OCI-M2 (cell line): ENCODE measurements around the gene CHPF2.

Experiments used
- DNase-seq: peaks from one replicate; lab custom pipeline; 2025; ENCODE audit not compliant: unreplicated experiment; lab: John Stamatoyannopoulos, UW

CHPF2 gene

DNA sequence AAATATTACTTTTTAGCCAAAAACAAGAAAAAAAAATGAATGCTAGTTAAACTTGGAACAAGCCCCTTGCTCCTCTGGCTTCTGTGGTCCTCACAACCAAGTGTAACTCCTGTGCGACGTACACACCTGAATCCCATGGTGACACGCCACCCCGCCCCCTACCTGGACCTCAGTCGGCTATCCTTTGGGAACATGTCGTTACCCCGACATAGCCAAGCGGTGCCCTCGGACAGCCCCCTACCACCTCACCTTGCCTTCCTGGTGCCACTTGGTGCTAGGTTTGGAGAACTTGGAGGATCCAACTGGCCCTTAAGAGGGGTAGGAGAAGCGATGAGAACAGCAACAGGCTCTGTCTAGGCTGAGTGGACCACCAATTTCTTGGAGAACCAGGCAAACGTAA, 28.2 kb downstream of the CHPF2 start:
- no peak for DNase-seq

DNA sequence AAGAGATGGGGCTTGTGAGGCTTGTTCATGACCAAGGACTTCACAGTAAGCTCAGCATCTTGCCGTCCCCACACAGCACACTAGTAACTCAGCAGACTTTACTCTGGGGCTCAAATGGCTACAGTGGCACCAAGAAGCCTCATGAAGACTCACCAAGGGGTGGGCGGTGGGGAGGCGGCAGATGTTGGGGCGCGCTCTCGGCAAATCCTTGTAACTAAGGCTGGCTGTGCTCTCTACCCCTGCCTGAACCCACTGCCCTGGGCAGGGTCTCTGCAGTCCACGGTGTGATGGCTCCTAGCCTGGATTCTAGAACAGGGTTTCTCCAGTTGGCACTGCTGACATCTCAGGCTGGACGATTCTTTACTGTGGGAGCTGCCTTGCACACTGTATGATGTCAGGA, 28.6 kb downstream of the CHPF2 start:
- no peak for DNase-seq

DNA sequence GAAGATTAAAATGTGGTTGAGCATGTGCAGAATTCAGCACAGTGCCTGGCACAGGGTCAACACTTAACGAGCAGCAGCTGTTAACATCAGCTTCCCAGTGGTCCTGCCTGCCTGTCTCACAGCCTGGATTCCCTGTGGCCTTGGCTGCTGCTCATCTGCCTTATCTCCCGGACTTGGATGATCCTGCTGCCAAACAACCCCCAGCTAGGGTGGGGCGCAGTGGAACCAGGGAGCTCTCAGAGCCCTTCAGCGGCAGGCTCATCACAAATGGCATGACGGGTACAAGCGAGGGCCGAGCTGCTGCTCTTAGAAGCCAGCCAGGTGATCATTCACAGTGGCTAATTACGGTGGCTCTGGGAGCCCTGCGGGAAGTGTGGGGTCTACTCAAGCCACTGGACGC, 29.2 kb downstream of the CHPF2 start:
- DNase-seq: no peak

DNA sequence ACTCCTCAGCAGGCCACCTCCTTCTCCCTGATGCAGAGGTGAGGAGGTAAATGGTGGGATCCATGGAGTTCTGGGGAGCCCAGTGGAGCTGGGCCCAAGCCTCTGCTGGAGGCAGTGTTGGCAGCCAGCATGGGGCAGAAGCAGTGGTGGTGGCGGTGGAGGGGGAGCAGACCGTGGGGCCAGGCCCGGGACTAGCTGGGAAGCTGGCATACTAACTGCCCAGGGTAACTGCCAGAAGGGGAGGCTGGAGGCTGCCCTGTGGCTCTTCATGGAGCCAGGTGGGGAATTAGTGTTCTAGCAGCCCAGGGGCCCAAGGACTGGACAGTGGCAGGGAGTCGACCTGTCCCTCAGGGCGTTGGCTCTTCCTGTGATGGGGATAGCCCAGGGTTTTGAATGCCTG, 32.3 kb downstream of the CHPF2 start:
- no peak for DNase-seq

DNA sequence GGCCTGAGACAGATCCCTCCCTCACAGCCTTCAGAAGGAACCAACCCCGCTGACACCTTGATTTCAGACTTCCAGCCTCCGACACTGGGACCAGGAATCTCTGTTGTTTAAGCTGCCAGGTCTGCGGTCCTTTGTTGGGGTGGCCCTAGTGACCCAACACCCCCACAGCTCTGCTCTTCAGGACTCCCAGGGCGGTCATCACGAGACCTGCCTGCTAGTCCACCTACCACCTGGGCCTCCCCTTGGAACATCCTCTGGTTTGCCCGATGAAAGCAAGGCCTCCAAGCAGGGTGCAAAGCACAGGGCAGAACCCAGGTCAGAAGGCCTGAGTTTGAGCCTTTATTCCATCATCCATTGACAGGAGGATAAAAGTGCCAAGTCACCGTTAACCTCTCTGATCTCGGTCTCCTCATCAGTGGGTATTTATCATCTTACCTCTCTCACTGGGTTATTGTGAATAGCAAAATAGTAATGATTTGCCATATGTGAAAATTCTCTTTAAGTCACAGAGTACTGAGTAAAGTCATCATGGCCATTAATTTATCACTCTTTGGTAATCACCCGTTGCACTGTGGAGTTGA, 33.2 kb downstream of the CHPF2 start:
- DNase-seq: no peak

DNA sequence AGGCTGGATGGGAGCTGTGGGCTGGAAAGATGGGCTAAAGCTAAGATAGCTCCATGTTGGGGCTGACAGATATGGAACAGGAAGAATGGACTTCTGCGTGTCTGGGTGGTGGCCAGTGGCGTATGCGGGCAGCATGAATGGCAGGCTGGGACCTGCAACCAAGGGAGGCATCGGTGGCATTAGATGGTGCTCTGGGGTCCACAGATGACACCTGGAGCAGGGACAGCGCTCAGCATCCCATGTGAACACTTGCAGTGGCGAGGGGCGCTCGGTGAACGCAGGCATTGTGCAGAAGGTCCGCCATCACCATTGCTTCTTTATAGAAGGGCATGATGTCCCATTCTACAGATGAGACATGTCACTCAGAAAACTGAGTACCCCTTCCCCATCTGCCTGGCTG, 37.2 kb downstream of the CHPF2 start:
- no peak for DNase-seq

DNA sequence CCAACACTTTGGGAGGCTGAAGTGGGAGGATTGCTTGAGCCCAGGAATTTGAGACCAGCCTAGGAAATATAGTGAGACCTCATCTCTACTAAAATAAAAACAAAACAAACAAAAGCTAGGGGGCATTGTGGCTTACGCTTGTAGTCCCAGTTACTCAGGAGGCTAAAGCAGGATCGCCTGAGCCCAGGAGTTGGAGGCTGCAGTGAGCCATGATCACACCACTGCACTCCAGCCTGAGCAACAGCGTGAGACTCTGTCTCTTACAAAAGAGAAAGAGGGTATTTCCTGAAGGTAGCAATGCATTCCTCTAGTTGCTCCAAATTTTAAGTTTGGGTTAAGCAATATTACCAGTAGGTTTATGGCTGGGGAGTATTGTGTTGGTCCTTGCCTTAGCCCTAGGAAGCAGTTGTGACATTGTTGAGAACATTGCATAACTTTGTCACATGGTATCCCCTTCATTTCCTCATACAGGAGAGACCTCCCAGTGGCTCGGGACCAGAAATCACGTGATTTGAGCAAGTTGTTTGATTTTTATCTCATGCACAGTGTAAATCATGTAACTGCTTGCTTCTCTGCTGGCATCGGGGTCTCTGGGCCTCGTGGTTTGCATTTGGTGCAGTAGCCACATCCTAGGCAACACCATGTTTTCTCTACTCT, 39.5 kb downstream of the CHPF2 start:
- DNase-seq: no peak

DNA sequence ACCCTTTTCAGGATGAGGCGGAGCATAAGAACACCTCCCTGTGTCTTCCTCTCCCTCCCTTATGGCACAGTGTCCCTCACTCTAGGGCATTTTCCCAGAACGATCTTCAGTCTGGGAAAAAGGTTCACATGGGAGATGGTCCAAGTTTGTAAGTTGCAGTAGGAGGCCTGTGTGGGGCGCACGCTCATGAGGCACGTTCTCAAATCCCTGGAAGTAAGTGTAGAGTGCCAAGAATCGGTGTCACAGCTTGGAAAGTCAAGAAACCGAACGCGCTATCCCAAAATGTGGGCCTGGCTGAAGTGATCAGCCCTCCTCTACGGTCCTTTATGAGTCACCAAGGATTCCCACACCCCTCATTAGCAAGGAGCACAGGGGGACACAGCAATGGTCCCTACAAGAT, 40.1 kb downstream of the CHPF2 start:
- DNase-seq: no peak

DNA sequence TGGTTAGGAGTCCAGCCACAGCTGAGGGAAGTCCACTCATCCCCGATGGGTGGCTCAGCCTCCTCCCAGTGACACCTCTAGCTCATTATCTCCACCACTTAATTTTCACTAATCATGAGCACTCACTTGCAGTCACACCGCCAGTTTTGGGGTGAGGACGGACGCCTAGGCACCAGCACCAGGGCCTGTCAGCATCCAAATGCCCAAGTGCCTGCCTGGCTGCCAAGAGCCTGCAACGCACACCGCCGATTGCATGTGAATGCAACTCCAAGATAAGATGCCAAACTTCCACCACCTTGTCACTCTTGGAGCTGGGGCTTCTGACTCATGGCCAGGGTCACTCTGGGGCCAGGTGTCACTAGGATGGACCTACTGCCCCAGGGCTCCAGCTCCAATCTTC, 40.6 kb downstream of the CHPF2 start:
- DNase-seq: no peak

DNA sequence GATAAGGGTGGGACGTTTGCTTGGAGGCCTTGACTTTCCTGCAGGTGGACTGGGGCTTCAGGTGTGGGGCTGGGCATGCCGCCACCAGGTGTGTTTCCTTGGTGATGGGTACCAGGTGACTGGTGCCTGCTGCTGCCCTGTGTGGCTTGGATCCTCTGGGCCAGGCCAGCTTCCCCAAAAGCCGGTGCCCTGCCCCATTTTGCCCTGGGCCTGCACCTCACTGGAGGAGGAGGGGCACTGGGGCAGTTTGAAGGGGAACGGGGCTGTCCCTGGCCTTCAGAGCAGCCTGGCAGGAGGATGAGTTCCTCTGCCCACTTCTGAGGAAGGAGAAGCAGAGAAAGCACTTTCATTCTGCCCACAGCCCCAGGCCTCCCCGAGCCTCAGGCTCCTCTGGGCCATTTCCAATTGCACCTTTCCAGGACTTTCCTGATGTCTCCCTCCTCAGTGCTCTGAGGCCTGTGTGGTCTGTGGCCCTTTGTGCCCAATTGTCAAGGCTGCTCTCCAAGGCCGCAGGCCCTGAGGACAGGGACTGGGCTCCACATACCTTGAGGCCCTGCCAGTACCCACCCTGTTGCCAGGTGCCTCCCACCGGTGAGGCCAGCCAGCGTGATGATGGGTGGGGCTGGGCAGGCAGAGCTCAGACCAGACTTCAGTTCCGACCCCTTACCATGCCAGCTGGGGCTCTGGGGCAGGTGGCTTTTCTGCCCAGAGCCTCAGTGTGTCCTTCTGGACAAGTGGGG, 41.5 kb downstream of the CHPF2 start:
- no peak for DNase-seq

DNA sequence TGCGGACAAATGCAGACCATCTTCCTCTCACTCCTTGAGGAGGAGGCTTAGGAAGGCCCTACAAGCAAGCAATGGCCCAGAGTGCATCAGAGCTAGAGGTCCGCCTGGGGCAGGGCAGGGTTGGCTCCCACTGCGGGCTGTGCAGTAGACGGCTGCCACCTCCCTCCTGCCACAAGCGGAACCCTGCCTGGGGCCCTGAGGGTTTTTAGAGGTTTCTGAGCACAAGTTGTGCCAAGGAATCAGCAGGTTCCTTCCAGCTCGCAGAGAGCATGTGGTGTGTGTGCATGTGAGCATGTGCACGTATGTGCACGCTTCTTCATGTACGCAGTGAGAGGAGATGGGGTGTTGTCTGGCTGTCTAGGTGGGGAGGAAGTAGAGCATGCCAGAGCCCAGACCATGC, 42.1 kb downstream of the CHPF2 start:
- DNase-seq: no peak

DNA sequence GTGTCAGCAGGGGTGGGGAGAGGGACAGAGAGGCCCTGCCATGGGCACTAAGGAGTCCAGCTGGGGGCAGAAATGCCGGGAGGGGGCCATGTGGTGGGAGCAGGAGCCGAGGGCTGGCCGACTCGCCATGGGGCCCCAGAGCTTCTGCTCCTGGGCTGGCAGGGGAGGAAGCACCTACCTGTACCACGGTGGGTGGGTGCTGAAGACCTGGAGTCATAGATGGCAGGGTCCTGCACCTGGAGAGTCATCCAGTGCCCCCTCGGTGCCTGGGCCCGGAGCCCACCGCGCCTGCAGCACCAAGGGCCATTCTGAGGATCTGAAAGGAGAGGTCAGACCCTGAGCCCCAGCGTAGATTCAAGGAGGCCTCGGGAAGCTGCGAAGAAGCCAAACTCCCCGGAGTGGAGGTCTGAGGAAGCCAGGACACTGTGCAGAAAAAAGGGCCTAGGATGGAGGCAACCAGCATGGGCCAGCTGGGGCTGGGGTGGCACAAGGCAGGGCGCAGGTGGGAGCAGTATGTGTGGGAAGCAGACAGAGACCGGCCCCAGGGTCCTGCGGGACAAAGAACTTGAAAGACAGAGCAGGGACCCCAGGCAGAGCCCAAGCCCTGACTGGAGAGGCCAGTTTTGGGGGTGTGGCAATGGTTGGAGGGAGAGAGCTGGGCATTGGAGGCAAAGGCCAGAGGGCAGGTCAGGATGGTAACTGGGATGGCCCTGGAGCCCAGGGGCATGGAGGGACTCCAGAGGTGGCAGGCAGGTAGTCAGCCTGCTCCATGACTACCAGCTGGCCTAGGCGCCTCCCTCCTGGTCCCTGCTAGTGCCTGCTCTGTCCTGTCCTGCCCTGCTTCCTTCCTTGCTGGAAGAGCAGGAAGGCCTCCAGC, 42.9 kb downstream of the CHPF2 start:
- DNase-seq: no peak

DNA sequence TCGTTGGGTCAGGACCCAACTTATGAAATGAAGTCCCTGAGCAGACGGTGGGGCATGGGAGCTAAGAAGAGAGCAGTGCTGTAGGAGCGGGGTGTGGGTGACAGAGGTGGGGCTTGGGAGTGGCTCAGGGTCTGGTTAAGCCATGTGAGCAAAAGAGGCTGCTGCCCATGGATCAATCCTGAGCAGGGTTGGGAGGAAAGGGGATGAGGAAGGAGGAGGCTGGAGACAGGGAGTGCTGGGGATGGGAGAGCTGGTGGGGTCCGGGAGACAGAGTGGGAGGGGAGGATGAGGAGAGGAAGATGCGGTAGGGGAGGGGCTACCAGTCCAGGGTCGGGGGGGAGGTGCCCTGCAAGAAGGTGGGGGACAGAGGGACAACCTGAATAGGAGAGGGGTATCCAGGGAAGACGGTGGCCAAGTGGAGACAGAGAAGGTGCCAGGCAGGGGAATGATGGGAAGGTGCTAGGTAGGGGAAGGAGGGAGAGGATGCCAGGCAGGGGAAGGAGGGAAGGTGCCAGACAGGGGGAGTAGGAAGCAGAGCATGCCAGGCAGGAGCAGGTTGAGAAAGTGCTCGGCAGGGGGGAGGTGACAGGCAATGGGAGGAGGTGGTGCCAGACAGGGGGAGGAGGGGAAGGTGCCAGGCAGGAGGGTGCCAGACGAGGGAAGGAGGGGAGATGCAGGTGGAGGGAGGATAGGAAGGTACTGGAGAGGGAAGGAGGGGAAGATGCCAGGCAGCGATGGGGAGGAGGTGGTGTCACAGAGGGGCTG, 43.7 kb downstream of the CHPF2 start:
- DNase-seq: no peak

DNA sequence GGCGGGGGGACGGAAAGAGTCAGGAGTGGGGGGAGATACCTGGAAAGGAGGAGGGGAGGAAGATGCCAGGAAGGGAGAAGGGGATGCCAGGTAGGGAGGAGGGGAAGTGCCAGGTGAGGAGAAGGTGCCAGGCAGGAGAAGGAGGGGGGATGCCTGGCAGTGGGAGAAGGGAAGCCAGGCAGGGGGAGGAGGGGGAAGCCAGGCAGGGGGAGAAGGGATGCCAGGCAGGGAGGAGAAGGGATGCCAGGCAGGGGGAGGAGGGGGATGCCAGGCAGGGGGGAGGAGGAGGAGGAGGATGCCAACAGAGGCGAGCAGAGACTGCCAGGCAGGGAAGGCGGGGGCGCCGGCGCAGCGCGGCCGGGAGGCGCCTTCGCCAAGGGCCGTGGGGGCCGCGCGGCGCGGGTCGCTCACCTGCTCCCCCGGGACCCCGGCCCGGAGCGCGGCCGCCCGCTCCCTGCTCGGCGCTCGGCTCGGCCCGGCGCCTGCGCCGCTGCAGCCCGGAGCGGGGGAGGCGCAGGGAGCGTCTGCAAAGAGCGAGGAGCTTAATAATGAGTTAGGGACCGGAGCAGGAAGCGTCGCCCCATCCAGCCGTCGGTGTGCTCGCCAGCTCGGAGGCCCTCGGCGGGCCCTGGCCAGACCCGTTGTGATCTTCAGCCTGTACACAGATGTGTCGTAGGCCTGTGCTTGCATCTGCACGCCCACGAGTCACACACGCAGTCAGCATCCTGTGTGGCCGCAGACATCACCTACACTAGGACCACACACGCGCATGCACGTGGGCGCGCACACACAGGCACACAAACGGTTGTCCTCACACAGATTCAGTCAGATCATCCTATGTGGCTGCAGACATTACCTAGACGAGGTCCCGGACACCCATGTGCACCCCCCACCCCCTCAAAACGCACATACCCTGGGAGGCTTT, 44.6 kb downstream of the CHPF2 start:
- no peak for DNase-seq

DNA sequence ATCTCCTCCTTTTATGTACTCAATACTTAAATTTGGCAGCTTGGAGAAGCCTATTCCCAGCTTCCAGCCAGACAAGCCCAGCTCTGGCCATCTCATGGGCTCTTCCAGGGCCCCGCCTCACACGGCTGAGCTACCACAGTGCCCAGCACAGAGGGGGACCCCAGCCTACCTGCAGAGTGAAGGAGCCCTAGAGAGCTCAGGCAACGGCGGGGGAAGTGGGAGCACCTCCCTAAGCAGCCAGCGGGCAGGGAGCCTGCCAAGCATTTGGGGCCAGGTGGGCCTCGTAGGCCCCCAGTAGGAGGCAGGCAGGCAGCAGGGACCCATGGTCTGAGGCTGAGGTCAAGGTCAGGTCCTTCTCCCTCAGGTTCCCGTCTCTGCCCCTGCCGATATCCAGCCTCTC, 45.3 kb downstream of the CHPF2 start:
- no peak for DNase-seq

DNA sequence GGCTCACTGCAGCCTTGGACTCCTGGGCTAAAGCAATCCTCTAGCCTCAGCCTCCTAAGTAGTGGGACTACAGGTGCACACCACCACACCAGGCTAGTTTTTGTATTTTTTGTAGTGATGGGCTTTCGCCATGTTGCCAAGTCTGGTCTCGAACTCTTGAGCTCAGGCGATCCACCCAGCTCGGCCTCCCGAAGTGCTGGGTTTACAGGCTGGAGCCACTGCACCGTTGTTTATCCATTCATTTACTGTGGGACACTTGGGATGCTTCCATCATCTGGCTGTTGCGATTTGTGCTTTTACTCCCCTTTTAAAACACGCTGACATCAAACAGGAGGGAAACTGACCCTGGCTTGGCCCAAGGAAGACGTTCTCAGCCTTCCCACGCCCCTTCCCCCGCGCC, 46.7 kb downstream of the CHPF2 start:
- DNase-seq: no peak

DNA sequence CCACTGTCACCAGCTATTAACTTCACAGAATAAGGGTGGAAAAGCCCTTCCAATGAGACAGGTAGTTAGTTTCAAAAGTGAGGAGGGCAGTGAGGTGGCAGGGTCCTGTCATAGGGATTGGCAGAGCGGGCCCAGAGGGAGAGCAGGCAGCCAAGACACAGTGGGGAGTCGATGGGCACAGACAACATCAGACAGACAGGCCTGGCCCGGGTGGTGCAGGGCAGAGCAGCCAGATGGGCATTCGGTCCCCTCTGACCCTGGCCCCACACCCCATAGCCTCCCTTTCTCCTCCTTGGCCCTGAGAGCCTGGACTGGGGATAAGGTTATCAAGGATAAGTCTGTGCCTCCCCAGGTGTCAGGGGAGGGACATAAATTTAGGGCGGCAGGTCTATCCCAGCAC, 47.6 kb downstream of the CHPF2 start:
- DNase-seq: no peak

DNA sequence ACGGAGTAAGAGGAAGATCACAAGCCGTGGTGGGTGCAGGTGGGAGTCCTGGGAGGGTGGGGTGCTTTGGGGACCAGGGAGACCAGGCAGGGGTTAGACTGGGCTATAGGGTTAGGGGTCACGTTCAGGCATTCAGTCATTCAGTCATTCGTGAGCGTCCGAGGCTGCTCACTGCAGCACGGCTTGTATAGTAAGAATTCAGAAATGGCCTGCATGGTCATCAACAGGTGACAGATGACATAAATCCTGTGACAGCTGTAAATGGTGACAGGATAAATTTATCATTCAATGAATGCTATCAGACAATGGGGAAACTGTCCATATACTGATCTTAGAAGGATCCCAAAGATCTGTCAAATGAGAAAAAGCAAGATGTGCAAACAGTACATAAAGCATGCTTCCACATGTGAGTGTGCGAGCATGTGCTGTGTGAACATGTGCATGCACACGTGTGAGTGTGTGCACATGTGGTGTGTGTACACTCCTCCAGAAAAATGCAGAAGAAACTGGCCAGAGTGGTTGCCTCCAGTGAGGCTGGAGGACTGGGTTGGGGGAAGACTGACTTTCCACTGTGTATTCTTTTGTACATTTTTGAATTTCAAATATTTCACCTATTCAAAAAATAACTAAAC, 48.2 kb downstream of the CHPF2 start:
- no peak for DNase-seq

DNA sequence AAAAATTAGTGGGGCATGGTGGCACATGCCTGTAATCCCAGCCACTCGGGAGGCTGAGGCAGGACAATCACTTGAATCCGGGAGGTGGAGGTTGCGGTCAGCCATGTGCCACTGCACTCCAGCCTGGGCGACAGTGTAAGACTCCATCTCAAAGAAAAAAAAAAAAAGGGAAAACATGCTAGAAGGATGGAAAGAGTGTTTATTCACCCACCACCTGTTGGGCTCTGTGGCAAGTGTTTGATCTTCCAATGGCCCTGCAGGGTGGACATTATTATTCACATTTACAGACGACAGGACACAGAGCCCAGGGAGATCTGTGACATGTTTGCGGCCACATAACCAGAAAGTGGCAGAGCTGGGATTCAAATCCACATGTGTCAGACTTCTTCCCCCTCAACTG, 49.4 kb downstream of the CHPF2 start:
- no peak for DNase-seq
